Transverse colon (tissue), 4 donors: ENCODE results near the gene ZNF23. TPM values are rescaled to one million over a fixed set of nuclear protein-coding genes. Genes with fewer than 3 reads are reported as not detected.

Source experiments
- DNase-seq: peaks from one replicate; pipeline ENCODE4 v3.0.0-alpha.2; 2019
- H3K27ac ChIP-seq, 4 donors: fragments of 200-600 bp; sonication (generic); 2 replicates each; pipeline ENCODE4 v1.5.1; 2016 to 2018; ENCODE audit warnings: inconsistent platforms in 4 of 4
- H3K27me3 ChIP-seq: fragments of 200-600 bp; sonication (generic); 2 replicates; pipeline ENCODE4 v1.5.1; 2017; ENCODE audit warnings: inconsistent platforms
- H3K36me3 ChIP-seq, 4 donors: fragments of 200-600 bp; sonication (generic); 2 replicates each; pipeline ENCODE4 v1.5.1; 2017 to 2019; ENCODE audit warnings: inconsistent platforms in 4 of 4
- H3K4me1 ChIP-seq, 4 donors: fragments of 200-600 bp; sonication (generic); 2 replicates each; pipeline ENCODE4 v1.5.1; 2017 to 2020; ENCODE audit warnings: inconsistent platforms in 4 of 4
- H3K4me3 ChIP-seq, 4 donors: fragments of 200-600 bp; sonication (generic); 1 replicate in 1 of 4; 2 replicates in 3 of 4; pipeline versions ENCODE4 v1.5.1 to v1.6.1; 2017 to 2019; ENCODE audit warnings: inconsistent platforms in 4 of 4
- H3K9me3 ChIP-seq, 2 donors: fragments of 200-600 bp; sonication (generic); 2 replicates each; pipeline ENCODE4 v1.5.1; 2017 to 2019; ENCODE audit warnings: inconsistent platforms in 2 of 2
- EP300 ChIP-seq: sonication (generic); formaldehyde crosslinking; IDR thresholded peaks from one replicate; pipeline ENCODE4 v1.6.1; 2017; ENCODE audit warnings: antibody characterized with exemption, low read depth
- POLR2A ChIP-seq: fragments of 450-650 bp; IDR thresholded peaks from one replicate; pipeline ENCODE4 v1.6.1; 2016; ENCODE audit warnings: antibody characterized with exemption, mild to moderate bottlenecking, moderate library complexity
- POLR2AphosphoS5 ChIP-seq, 3 donors: sonication (generic); formaldehyde crosslinking; IDR thresholded peaks; one replicate each; pipeline ENCODE4 v1.6.1; 2016; ENCODE audit warnings: antibody characterized with exemption in 3 of 3
- WGBS, 2 donors: methylation state at CpG; one replicate each; pipeline ENCODE4 v1.1.5; 2018; ENCODE audit warnings: low coverage in 1 of 2; 5-methylcytosine and 5-hydroxymethylcytosine counted together
- in situ Hi-C, 4 donors: fragments of 200-750 bp; cut with MboI; loops; one replicate each; pipeline versions ENCODE4 v1.15.0 to v1.15.1; 2017; ENCODE audit warnings: low sequenced_read_pairs in 3 of 4, low pct_ligation_motif_present in 1 of 4, low pct_unique_long_range_greater_than_20kb in 1 of 4
- intact Hi-C: fragments of 100-400 bp; cut with DNase I; formaldehyde crosslinking; loops from one replicate; pipeline ENCODE4 v1.15.1; 2023; ENCODE audit warnings: low total_unique reads
- total RNA-seq, 4 donors: library from RNA; depleted of rRNA; stranded (reverse); fragments of >200 nt; gene quantifications; one replicate each; pipeline ENCODE4 v1.1.0, GENCODE V29; 2016
- TF ChIP-seq, protein P1 (sequence below), 5 experiments: fragments of 200-600 bp in 3 of 5; fragments of 450-650 bp in 2 of 5; sonication (generic) in 3 of 5; IDR thresholded peaks; 1 replicate in 2 of 5; 2 replicates in 3 of 5; pipeline ENCODE4 v1.5.1; 2016 to 2017; ENCODE audit warnings: antibody characterized with exemption in 5 of 5, inconsistent platforms in 3 of 5, mild to moderate bottlenecking in 2 of 5, moderate library complexity in 1 of 5

The ZNF23 gene
- total RNA-seq, 4 donors from 2014 or later = 5.0 to 12.2 (median 7.0) TPM

DNA sequence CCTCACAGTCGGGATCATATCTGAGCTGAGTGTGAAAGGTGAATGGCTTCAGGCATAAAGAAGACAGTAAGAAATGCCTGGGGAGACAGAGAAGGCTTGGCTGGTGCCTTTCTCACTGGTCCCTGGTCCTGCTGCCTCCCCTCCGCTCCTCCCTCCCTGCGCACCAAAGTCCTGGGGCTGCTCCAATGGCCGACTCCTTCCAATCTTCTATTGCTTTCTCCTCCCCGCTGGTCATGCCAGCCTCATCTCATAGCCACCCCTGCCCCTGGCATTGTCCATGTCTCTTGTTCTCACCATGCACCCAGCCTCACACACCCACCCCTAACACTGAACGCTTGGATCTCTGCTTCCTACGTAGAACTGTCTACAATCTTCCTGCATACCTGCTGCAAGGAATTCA is 38.2 kb downstream of the ZNF23 start:
- Histone ChIP-seq H3K27me3 (peaks cover 37% of the 10 kb centered on the region), H3K9me3 (no peaks in the 10 kb centered on the region), H3K36me3 (no peaks in the 10 kb centered on the region), H3K27ac (no peak overlapping the region), H3K4me3 (no peak overlapping the region), H3K4me1 (peaks cover 0 to 6% (median 0%) of the 10 kb centered on the region in 4 donors)
- DNase-seq = no peak
- TF ChIP-seq POLR2AphosphoS5 (IDR thresholded peaks at IDR 0.05) = no peak
- intact Hi-C loops = no loop called here
- 67 to 86% methylated on average over 4 to 7 of the region's 7 CpGs for WGBS, 2 donors
- in situ Hi-C loops = loop anchor here in 2 of 4 donors (5.0 to 25.0 kb wide), 2 partner anchors 78 to 188 kb away; no protein-coding TSS in a partner anchor

DNA sequence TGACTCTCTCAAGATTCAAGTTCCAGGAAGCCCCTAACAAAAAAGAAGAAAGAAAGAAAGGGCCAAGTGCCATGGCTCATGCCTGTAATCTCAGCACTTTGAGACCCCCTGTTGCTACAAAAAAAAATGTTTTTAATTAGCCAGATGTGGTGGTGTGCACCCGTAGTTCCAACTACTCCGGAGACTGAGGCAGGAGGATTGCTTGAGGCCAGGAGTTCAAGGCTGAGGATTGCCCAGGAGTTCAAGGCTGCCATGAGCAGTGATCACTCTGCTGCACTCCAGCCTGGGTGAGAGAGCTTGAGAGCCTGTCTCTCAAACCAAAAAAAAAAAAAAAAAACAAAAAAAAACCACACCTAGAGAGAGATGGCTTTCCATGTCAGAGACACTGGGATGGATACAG is 39.0 kb downstream of the ZNF23 start:
- Histone ChIP-seq H3K4me3 (no peak overlapping the region), H3K27ac (no peak overlapping the region), H3K4me1 (peaks cover 0 to 6% (median 0%) of the 10 kb centered on the region in 4 donors), H3K9me3 (no peaks in the 10 kb centered on the region), H3K27me3 (peaks cover 37% of the 10 kb centered on the region), H3K36me3 (no peaks in the 10 kb centered on the region)
- TF ChIP-seq EP300 = no peak
- TF ChIP-seq, protein P1, sequence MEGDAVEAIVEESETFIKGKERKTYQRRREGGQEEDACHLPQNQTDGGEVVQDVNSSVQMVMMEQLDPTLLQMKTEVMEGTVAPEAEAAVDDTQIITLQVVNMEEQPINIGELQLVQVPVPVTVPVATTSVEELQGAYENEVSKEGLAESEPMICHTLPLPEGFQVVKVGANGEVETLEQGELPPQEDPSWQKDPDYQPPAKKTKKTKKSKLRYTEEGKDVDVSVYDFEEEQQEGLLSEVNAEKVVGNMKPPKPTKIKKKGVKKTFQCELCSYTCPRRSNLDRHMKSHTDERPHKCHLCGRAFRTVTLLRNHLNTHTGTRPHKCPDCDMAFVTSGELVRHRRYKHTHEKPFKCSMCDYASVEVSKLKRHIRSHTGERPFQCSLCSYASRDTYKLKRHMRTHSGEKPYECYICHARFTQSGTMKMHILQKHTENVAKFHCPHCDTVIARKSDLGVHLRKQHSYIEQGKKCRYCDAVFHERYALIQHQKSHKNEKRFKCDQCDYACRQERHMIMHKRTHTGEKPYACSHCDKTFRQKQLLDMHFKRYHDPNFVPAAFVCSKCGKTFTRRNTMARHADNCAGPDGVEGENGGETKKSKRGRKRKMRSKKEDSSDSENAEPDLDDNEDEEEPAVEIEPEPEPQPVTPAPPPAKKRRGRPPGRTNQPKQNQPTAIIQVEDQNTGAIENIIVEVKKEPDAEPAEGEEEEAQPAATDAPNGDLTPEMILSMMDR (IDR thresholded peaks at IDR 0.05) = no peak
- DNase-seq = no peak
- 87 to 92% methylated on average over 2 of the region's 2 CpGs for WGBS, 2 donors
- in situ Hi-C loops = loop anchor here in 2 of 4 donors (5.0 to 25.0 kb wide), 2 partner anchors 79 to 189 kb away; no protein-coding TSS in a partner anchor
- intact Hi-C loops = no loop called here

DNA sequence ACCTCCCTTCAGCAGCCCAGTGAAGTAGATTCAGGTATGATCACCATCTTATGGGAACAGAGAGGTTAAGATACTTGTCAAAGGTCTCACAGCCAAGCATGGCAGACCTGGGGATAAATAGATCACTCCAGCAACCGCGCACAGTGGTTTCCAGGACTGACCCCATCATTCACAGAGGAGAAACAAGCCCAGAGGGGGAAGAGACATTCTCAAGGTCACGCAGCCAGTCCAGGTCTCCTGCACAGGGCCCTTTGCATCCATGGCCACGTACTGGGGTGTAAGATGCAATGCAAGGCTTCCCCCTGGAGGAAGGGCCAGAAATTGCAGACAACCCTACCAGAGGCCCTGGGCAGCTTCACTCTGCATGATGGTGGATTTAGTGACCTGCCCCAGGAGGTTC is 40.1 kb downstream of the ZNF23 start:
- Histone ChIP-seq H3K27me3 (peaks cover 34% of the 10 kb centered on the region), H3K36me3 (no peaks in the 10 kb centered on the region), H3K4me3 (no peak overlapping the region), H3K4me1 (peaks cover 0 to 4% (median 0%) of the 10 kb centered on the region in 4 donors), H3K9me3 (no peaks in the 10 kb centered on the region), H3K27ac (no peak overlapping the region)
- 40 to 65% methylated on average over 1 to 4 of the region's 4 CpGs for WGBS, 2 donors
- in situ Hi-C loops (loop anchor here in 2 of 4 donors (5.0 to 25.0 kb wide), 2 partner anchors 80 to 190 kb away; no protein-coding TSS in a partner anchor), intact Hi-C loops (no loop called here)
- peak; percentile 27 for DNase-seq
- TF ChIP-seq POLR2AphosphoS5 (IDR thresholded peaks at IDR 0.05) = no peak
- TF ChIP-seq, protein P1 (IDR thresholded peaks at IDR 0.05) = peak in 2 of 5 experiments; percentile 34 to 38

DNA sequence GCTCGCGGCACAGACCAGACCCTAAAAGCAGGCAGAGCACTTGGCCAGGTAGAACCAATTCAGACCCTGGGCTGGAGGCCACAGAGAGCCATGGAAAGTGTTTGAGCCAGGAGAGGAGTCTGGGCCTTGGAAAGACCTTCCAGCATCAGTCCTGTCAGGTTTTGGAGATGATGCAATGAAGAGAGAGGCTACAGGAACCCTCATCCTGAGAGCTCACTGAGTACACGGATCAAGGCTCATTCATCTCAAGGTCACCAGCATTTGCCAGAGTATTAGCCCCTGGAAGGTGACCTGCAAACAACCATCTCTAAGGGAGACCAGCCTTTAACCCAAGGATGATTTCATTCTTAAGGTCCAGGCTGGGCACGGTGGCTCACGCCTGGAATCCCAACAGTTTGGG is 48.0 kb downstream of the ZNF23 start:
- TF ChIP-seq, protein P1 (IDR thresholded peaks at IDR 0.05) = no peak
- TF ChIP-seq POLR2AphosphoS5 (IDR thresholded peaks at IDR 0.05) (no peak), EP300 (no peak)
- in situ Hi-C loops (loop anchor here in 3 of 4 donors (5.0 to 25.0 kb wide), 3 partner anchors 83 to 201 kb away; no protein-coding TSS in a partner anchor), intact Hi-C loops (loop anchor here (5.0 kb wide), 1 partner anchor 83 kb away; no protein-coding TSS in a partner anchor)
- Histone ChIP-seq H3K4me3 (no peak overlapping the region), H3K36me3 (no peaks in the 10 kb centered on the region), H3K27me3 (peaks cover 19% of the 10 kb centered on the region), H3K9me3 (no peaks in the 10 kb centered on the region), H3K4me1 (peaks cover 0 to 8% (median 0%) of the 10 kb centered on the region in 4 donors), H3K27ac (no peak overlapping the region)
- WGBS, 2 donors = 92% methylated on average over 5 of the region's 5 CpGs; no CpG with 5 or more reads in 1 of the 2 donors
- DNase-seq = no peak

DNA sequence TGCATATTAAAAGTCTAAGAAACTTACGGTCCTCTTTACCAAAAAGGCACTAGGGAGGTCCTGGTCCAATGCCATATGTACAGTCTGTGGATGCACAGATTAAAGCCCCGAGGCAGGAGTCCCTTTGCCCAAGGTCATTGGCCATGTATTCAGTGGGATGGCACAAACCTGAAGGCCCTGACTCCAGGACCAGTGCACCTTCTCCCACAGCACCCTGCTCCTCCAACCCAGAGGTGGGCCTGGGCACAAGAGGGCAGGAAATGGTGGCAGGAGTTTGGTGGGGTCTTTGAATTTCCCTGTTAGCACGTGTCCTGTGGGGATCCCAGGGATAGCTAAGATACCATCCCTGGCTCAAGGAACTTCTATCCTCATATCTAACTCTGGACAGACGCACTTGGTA is 48.7 kb downstream of the ZNF23 start:
- H3K4me1 ChIP-seq = peaks cover 0 to 8% (median 0%) of the 10 kb centered on the region in 4 donors
- intact Hi-C loops = loop anchor here (5.0 kb wide), 1 partner anchor 84 kb away; no protein-coding TSS in a partner anchor
- TF ChIP-seq EP300 = no peak
- TF ChIP-seq POLR2AphosphoS5 (IDR thresholded peaks at IDR 0.05) = no peak
- TF ChIP-seq, protein P1 (IDR thresholded peaks at IDR 0.05) = no peak
- no peak for TF ChIP-seq POLR2A

More for the DNA sequence above, 48.7 kb downstream of the ZNF23 start:
- H3K9me3 ChIP-seq = no peaks in the 10 kb centered on the region
- WGBS, 2 donors = 63 to 79% methylated on average over 4 of the region's 4 CpGs
- peaks cover 21% of the 10 kb centered on the region for H3K27me3 ChIP-seq
- in situ Hi-C loops = loop anchor here in 3 of 4 donors (5.0 to 25.0 kb wide), 3 partner anchors 84 to 201 kb away; no protein-coding TSS in a partner anchor
- DNase-seq = no peak
- no peak overlapping the region for H3K27ac ChIP-seq
- H3K36me3 ChIP-seq = no peaks in the 10 kb centered on the region
- no peak overlapping the region for H3K4me3 ChIP-seq
